GM10847 (cell line): ENCODE measurements around the gene AKAP6.

Experiments used
- POLR2A ChIP-seq: IDR thresholded peaks from 2 replicates; pipeline ENCODE4 v1.6.1; 2011; ENCODE audit not compliant: insufficient read length; ENCODE audit errors: extremely low read depth

Gene AKAP6

DNA sequence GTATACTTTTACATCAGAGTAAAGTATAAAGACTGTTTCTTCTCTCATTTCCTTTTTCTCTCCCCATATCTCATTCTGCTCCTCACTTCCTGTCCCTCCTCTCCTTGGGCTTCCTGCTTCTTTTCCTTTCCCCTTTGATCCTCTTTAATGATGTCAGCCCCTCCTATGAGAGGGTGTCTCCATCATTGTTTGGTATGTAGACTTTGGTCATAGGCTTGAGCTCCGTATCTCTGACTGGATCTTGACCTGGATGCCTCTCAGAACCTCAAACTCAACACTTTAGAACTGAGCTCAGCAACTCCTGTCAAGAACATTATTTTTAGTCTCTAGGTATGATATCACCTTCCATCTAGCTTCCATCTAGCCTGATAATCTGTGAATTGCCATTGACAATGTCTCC is 50.3 kb downstream of the AKAP6 start:
- no peak for TF ChIP-seq POLR2A

- TF ChIP-seq POLR2A = no peak
Measured at GRCh38 chr14:32381869-32382268, 52.8 kb downstream of the AKAP6 start.

DNA sequence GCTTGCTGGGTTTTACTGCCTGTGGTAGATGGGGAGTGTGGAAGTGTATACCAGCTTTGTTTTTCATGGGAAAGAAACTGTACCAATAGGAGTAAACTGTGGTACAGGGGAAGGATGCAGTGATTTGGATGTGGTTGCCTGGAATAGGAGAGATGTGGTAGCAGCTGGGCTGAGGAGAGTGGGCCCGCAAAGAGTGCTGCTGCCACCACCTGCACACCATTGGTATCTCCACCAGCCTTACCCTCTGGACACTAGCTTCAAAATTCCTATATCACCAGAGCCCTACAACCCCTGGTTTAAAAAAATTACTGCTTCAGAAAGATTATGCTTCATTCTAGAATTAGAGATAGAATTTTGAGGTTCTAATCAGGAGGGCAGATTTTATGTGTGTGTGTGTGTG is 53.6 kb downstream of the AKAP6 start:
- TF ChIP-seq POLR2A = no peak

GRCh38 chr14:32383364-32384009 is 54.4 kb downstream of the AKAP6 start:
- TF ChIP-seq POLR2A = no peak

- TF ChIP-seq POLR2A = no peak
Measured at GRCh38 chr14:32384464-32384863, 55.4 kb downstream of the AKAP6 start.

DNA sequence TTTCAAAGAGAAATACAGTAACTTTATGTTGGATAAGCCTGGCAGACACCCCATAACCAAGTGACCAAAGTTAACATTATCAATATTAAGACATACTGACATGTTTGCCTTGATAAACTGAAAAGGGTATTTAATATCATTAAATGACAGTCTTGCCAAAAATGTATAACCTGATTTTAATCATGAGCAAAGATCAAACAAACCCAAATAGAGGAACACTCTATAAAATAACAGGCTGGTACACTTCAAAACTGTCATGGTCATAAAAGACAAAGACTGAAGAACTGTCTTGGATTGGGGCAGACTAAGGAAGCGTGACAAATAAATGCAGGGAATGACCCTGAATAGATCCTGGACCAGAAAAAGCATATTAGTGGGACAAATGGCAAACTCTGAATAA is 64.0 kb downstream of the AKAP6 start:
- TF ChIP-seq POLR2A = no peak

DNA sequence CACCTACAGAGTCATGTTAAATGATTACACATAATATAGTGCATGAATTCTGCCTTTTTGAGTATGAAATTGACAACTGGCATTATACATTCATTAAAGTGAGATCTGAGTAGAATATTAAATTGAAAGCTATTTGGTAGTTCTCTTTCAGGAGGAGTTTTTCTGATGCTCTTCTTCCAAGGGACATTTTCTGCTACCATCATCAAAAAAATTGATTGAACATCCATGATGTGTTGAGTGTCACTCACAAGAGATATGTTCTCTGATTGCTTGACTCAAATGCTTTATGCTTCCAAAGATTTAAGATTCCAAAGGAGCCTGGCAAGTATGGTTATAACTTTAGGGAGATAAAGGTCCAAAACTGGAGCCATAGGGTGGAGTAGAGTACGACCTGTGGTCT is 64.9 kb downstream of the AKAP6 start:
- no peak for TF ChIP-seq POLR2A

GRCh38 chr14:32396885-32397284 is 67.8 kb downstream of the AKAP6 start:
- TF ChIP-seq POLR2A = no peak

GRCh38 chr14:32397861-32398640 is 69.0 kb downstream of the AKAP6 start:
- no peak for TF ChIP-seq POLR2A

GRCh38 chr14:32399920-32400319 is 70.8 kb downstream of the AKAP6 start:
- TF ChIP-seq POLR2A = no peak

DNA sequence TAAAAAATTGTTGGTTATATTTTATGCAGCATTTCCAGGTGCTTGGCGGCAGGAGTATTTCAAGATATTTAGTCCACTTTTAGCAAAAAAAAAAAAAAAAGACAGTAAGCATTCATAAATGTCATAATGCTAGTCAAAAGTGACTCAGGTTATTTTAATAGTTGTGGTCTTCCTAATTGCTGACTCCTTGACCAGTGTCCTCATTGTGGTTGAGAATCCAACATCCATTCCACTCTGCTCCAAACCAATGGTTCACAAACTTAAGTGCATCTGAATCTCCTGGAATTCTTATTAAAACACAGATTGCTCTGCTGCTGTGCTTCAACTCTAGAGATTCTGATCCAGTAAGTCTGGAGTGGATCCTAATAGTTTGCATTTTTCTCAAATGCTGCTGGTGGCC is 71.4 kb downstream of the AKAP6 start:
- TF ChIP-seq POLR2A = no peak

DNA sequence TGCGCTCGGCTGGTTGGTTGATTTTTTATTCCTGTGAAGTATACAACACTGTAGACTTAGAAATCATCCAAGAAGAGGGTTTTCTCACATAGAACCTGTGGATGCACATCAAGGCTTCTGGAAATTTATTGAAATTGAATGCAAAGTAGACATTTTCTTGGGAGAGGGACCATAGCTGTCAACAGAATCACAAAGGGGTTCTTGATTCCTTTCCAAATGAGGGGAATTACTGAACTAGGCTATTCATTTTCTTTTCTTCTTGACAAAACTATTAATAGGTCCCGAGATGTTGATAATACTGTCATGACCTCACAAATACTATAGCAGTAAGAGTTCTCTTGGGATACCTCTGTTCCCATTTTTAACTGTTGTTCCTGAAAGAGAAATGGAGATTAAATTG is 73.9 kb downstream of the AKAP6 start:
- TF ChIP-seq POLR2A = no peak

DNA sequence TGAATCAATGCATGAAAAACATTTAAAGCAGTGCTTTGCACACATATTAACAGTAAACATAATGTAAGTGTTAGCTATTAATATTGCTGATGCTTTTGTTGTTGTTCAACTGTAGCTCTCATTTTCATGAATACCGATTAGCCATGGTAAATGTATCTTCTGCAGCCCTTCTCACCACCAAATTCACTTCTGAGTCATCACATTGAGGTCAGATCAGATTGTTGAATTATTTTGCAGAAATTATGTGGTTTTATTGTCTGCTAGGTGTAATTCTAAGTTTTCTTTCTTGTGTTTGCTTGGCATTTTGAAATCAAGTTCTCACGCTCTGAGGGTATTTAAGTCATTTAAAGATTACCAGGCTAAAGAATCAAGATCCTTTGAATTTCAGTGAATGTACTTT is 74.6 kb downstream of the AKAP6 start:
- TF ChIP-seq POLR2A = no peak

DNA sequence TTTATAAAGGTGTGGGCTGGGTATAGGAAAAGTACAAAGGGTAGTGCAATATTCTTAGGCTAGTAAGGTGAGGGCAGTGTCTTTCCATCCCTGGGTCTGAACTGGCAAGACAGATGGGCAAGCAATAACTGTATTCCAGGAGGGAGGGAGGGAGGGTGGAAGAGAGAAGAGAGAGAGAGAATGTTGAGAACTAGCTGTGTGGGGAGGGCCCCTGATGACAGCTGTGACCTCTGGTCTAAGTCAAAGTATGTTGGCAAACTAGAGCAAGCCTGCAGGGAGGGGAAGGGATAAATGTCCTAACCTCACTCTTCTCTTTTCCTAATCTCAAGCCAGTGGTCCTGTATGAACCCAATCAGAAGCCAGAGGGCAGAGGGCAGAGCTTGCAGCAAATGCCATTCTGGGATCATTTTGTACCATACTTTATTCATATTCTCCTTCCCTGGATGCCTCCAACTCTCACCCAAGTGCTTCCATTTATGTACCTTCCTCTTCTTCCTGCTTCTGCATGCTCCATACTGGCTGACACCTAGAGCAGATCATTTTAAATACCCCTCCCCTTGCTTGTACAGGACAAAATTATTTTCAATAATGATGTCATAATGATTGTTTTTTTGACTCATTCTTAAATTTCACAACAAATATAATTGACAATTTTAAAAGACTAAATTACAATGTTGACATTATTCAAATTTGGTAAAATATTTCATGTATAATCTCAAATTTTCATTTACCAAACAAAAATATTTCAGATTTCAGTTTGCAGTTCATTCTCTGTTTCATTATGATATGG is 75.9 kb downstream of the AKAP6 start:
- TF ChIP-seq POLR2A = no peak

GRCh38 chr14:32405856-32406255 is 76.8 kb downstream of the AKAP6 start:
- TF ChIP-seq POLR2A = no peak

- no peak for TF ChIP-seq POLR2A
Measured at GRCh38 chr14:32407130-32407529, 78.0 kb downstream of the AKAP6 start.
